GF-D8 (cell line): Measurements from ENCODE around the gene ZNF672.
"Not testable (repeated sequence)": the region's sequence is repeated elsewhere in the genome, so short reads cannot be mapped to it uniquely, and the experiment has no call there.

Experiments used
- DNase-seq: peaks from one replicate; lab custom pipeline; 2025; lab: John Stamatoyannopoulos, UW

Gene ZNF672

GRCh38 chr1:248837781-248838356, at the start of gene ZNF672:
Gene ZNF672 (plus strand): TSS chr1:248838224. CDS start chr1:248847275, 9,051 bp downstream.
- peak; percentile 91 for DNase-seq

- no peak for DNase-seq
These were observed 49.7 kb upstream of the ZNF672 start for GRCh38 chr1:248788327-248788726.

GRCh38 chr1:248789337-248789736, 48.7 kb upstream of the ZNF672 start:
- not testable (repeated sequence) for DNase-seq

- no peak for DNase-seq
These were observed 47.6 kb upstream of the ZNF672 start for GRCh38 chr1:248790456-248790855.

- no peak for DNase-seq
These were observed 47.0 kb upstream of the ZNF672 start for GRCh38 chr1:248791010-248791409.

- peak; percentile 31 for DNase-seq
These were observed 45.7 kb upstream of the ZNF672 start for GRCh38 chr1:248792342-248792741.

- no peak for DNase-seq
These were observed 44.4 kb upstream of the ZNF672 start for GRCh38 chr1:248793592-248793991.

GRCh38 chr1:248794663-248795062, 43.4 kb upstream of the ZNF672 start:
- DNase-seq, result not testable (repeated sequence)

GRCh38 chr1:248798791-248799190, 39.2 kb upstream of the ZNF672 start:
- no peak for DNase-seq

- DNase-seq, result no peak
These were observed 37.6 kb upstream of the ZNF672 start for GRCh38 chr1:248800459-248800858.

GRCh38 chr1:248802454-248802853, 35.6 kb upstream of the ZNF672 start:
- no peak for DNase-seq

GRCh38 chr1:248803501-248803900, 34.5 kb upstream of the ZNF672 start:
- DNase-seq, result not testable (repeated sequence)

- DNase-seq, result peak; percentile 96
These were observed 33.0 kb upstream of the ZNF672 start for GRCh38 chr1:248804771-248805681.

- peak; percentile 94 for DNase-seq
These were observed 32.1 kb upstream of the ZNF672 start for GRCh38 chr1:248805876-248806275.

- peak; percentile 32 for DNase-seq
These were observed 30.8 kb upstream of the ZNF672 start for GRCh38 chr1:248807067-248807737.

GRCh38 chr1:248808876-248809275, 29.1 kb upstream of the ZNF672 start:
- DNase-seq, result no peak

GRCh38 chr1:248810000-248810726, 27.9 kb upstream of the ZNF672 start:
- DNase-seq, result no peak

- DNase-seq, result no peak
These were observed 27.1 kb upstream of the ZNF672 start for GRCh38 chr1:248810727-248811513.

- DNase-seq, result no peak
These were observed 26.2 kb upstream of the ZNF672 start for GRCh38 chr1:248811514-248812490.
